Trophoblast cell (in vitro differentiated cells and primary cell): ENCODE data around the gene PRLH.

Experiments used
- DNase-seq, 2 donors: peaks; one replicate each; pipeline ENCODE4 v3.0.0-alpha.2; 2016
- H2AFZ ChIP-seq: 2 replicates; pipeline ENCODE4 v1.6.1; 2013; ENCODE audit warnings: low read length, moderate library complexity, mild to moderate bottlenecking; ENCODE audit not compliant: insufficient read depth, poor library complexity
- H2AK5ac ChIP-seq: 2 replicates; pipeline ENCODE4 v1.6.1; 2013; ENCODE audit warnings: mild to moderate bottlenecking, low read length
- H2BK120ac ChIP-seq: 2 replicates; pipeline ENCODE4 v1.6.1; 2013; ENCODE audit warnings: low read length, mild to moderate bottlenecking, moderate library complexity; ENCODE audit not compliant: insufficient read depth, poor library complexity
- H2BK12ac ChIP-seq: 2 replicates; pipeline ENCODE4 v1.6.1; 2013; ENCODE audit warnings: mild to moderate bottlenecking, low read length, moderate library complexity
- H2BK5ac ChIP-seq: 2 replicates; pipeline ENCODE4 v1.6.1; 2013; ENCODE audit warnings: low read length, low read depth, moderate library complexity, mild to moderate bottlenecking; ENCODE audit not compliant: poor library complexity
- H3K14ac ChIP-seq: 2 replicates; pipeline ENCODE4 v1.6.1; 2013; ENCODE audit warnings: mild to moderate bottlenecking, low read length
- H3K18ac ChIP-seq: 2 replicates; pipeline ENCODE4 v1.6.1; 2013; ENCODE audit warnings: mild to moderate bottlenecking, low read length
- H3K23ac ChIP-seq: 2 replicates; pipeline ENCODE4 v1.6.1; 2013; ENCODE audit warnings: low read length
- H3K27ac ChIP-seq: 2 replicates; pipeline ENCODE4 v1.5.1; 2013; ENCODE audit warnings: low read depth, mild to moderate bottlenecking, inconsistent platforms, low read length, moderate library complexity
- H3K27me3 ChIP-seq: 2 replicates; pipeline ENCODE4 v1.6.1; 2013; ENCODE audit warnings: inconsistent platforms, mild to moderate bottlenecking, low read length, moderate library complexity; ENCODE audit not compliant: insufficient read depth
- H3K36me3 ChIP-seq, 2 experiments: 1 replicate in 1 of 2; 2 replicates in 1 of 2; pipeline ENCODE4 v1.6.1; 2013; ENCODE audit warnings: low read length in 2 of 2, mild to moderate bottlenecking in 2 of 2, moderate library complexity in 1 of 2; ENCODE audit not compliant: insufficient read depth in 2 of 2, control insufficient read depth in 1 of 2
- H3K4ac ChIP-seq: 2 replicates; pipeline ENCODE4 v1.6.1; 2013; ENCODE audit warnings: low read depth, mild to moderate bottlenecking, low read length, moderate library complexity
- H3K4me1 ChIP-seq, 2 experiments: 1 replicate in 1 of 2; 2 replicates in 1 of 2; pipeline ENCODE4 v1.6.1; 2013; ENCODE audit warnings: low read length in 2 of 2, mild to moderate bottlenecking in 2 of 2, moderate library complexity in 1 of 2; ENCODE audit not compliant: insufficient read depth in 2 of 2, control insufficient read depth in 1 of 2
- H3K4me2 ChIP-seq: 2 replicates; pipeline ENCODE4 v1.6.1; 2013; ENCODE audit warnings: inconsistent platforms, mild to moderate bottlenecking, low read length, moderate library complexity
- H3K4me3 ChIP-seq: 2 replicates; pipeline ENCODE4 v1.5.1; 2013; ENCODE audit warnings: mild to moderate bottlenecking, low read depth, low read length, inconsistent platforms
- H3K79me1 ChIP-seq: one replicate; pipeline ENCODE4 v1.6.1; 2013; ENCODE audit warnings: low read length
- H3K79me2 ChIP-seq: 2 replicates; pipeline ENCODE4 v1.6.1; 2013; ENCODE audit warnings: low read length, mild to moderate bottlenecking; ENCODE audit not compliant: control insufficient read depth, insufficient read depth, poor library complexity
- H3K9ac ChIP-seq: 2 replicates; pipeline ENCODE4 v1.6.1; 2013; ENCODE audit warnings: mild to moderate bottlenecking, low read length
- H3K9me3 ChIP-seq: 2 replicates; pipeline ENCODE4 v1.6.1; 2013; ENCODE audit warnings: low read depth, mild to moderate bottlenecking, control low read depth, inconsistent platforms, low read length; ENCODE audit not compliant: insufficient read depth
- H4K12ac ChIP-seq: 2 replicates; pipeline ENCODE4 v1.6.1; 2013; ENCODE audit warnings: low read depth, mild to moderate bottlenecking, low read length, moderate library complexity
- H4K8ac ChIP-seq: 2 replicates; pipeline ENCODE4 v1.6.1; 2013; ENCODE audit warnings: low read depth, mild to moderate bottlenecking, low read length, moderate library complexity
- H4K91ac ChIP-seq: one replicate; pipeline ENCODE4 v1.6.1; 2013; ENCODE audit warnings: low read depth, mild to moderate bottlenecking, low read length, moderate library complexity
- WGBS: extraction: QIAGEN DNeasy Blood & Tissue Kit; methylation state at CpG from one replicate; pipeline ENCODE4 v1.1.7; 2013; ENCODE audit warnings: missing lambda C conversion rate; ENCODE audit not compliant: insufficient read length, insufficient coverage; ENCODE audit errors: extremely low coverage; 5-methylcytosine and 5-hydroxymethylcytosine counted together

The PRLH gene

GRCh38 chr2:237546040-237546875, 20.1 kb upstream of the PRLH start:
- Histone ChIP-seq H3K9ac (no peak overlapping the region), H2BK120ac (no peak overlapping the region), H4K91ac (peak overlapping the region; percentile 42), H4K12ac (no peak overlapping the region), H2BK5ac (no peak overlapping the region), H3K4me2 (no peak overlapping the region), H3K14ac (no peak overlapping the region), H3K27ac (peak overlapping the region; percentile 16), H2BK12ac (no peak overlapping the region), H3K9me3 (peaks cover 2% of the 10 kb centered on the region), H2AFZ (no peak overlapping the region), H3K27me3 (no peaks in the 10 kb centered on the region), H4K8ac (no peak overlapping the region), H3K4me3 (no peak overlapping the region), H3K18ac (no peak overlapping the region), H3K79me1 (no peaks in the 10 kb centered on the region), H3K79me2 (no peaks in the 10 kb centered on the region), H2AK5ac (no peak overlapping the region), H3K23ac (no peak overlapping the region), H3K4me1 (peaks cover 4 to 8% of the 10 kb centered on the region in 2 experiments), H3K36me3 (no peaks in the 10 kb centered on the region), H3K4ac (no peak overlapping the region)
- peak; percentile 56 to 65 for DNase-seq
- no CpG with 5 or more reads among the region's 8 CpGs for WGBS

- Histone ChIP-seq H3K9ac (no peak overlapping the region), H2BK120ac (no peak overlapping the region), H4K91ac (peak overlapping the region; percentile 42), H3K4me3 (no peak overlapping the region), H3K14ac (no peak overlapping the region), H3K4ac (no peak overlapping the region), H3K9me3 (peaks cover 2% of the 10 kb centered on the region), H3K27ac (no peak overlapping the region), H4K12ac (no peak overlapping the region), H3K4me2 (no peak overlapping the region), H2BK12ac (peak overlapping the region; percentile 12), H3K4me1 (peaks cover 4 to 8% of the 10 kb centered on the region in 2 experiments), H3K36me3 (no peaks in the 10 kb centered on the region), H3K79me2 (no peaks in the 10 kb centered on the region), H2AFZ (no peak overlapping the region), H2BK5ac (no peak overlapping the region), H3K23ac (no peak overlapping the region), H3K18ac (no peak overlapping the region), H2AK5ac (no peak overlapping the region), H4K8ac (no peak overlapping the region), H3K79me1 (no peaks in the 10 kb centered on the region), H3K27me3 (no peaks in the 10 kb centered on the region)
- no peak for DNase-seq
- WGBS: no CpG with 5 or more reads among the region's 13 CpGs
These were observed 19.4 kb upstream of the PRLH start for GRCh38 chr2:237546876-237547395.

DNA sequence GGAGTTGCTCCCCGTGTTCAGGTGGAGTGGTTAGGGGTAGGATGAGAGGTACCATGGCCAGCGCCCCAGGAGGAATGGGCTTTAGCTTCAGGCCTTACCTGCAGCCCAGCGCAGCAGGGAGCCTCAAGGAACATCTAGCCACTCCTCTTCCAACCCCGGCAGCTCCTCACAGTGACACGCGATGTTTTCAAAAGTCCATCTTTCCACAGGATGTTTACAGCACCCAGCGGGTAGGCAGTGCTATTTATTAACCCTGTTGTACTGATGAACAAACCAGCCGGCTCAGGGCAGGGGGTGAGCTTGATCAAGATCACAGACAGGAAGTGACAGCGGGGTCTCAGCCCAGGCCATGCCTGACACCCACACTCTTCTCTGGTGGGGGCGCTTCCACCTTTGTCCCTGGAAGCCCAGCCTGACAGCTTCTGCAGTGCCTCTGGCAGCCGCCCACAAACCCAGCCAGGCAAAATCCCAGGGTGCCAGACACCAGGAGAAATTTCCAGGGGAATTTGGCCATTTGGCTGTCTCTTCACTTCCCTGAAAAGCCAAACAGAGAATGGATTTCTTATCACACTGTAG, 18.4 kb upstream of the PRLH start:
- no peak overlapping the region for H3K4me2 ChIP-seq
- H3K23ac ChIP-seq: no peak overlapping the region
- no peak overlapping the region for H4K12ac ChIP-seq
- no CpG with 5 or more reads among the region's 11 CpGs for WGBS
- H3K4ac ChIP-seq: no peak overlapping the region
- H2AFZ ChIP-seq: no peak overlapping the region
- H3K4me3 ChIP-seq: no peak overlapping the region
- no peaks in the 10 kb centered on the region for H3K79me1 ChIP-seq
- no peaks in the 10 kb centered on the region for H3K79me2 ChIP-seq
- H2BK120ac ChIP-seq: no peak overlapping the region
- no peak overlapping the region for H3K14ac ChIP-seq
- no peak overlapping the region for H4K91ac ChIP-seq
- no peak overlapping the region for H4K8ac ChIP-seq
- no peak overlapping the region for H2AK5ac ChIP-seq
- no peak overlapping the region for H3K9ac ChIP-seq
- no peak overlapping the region for H2BK5ac ChIP-seq
- H3K27ac ChIP-seq: no peak overlapping the region
- H3K27me3 ChIP-seq: no peaks in the 10 kb centered on the region
- no peak overlapping the region for H2BK12ac ChIP-seq
- peaks cover 4 to 8% of the 10 kb centered on the region in 2 experiments for H3K4me1 ChIP-seq
- no peak overlapping the region for H3K18ac ChIP-seq
- no peak for DNase-seq
- H3K9me3 ChIP-seq: peaks cover 3% of the 10 kb centered on the region
- no peaks in the 10 kb centered on the region for H3K36me3 ChIP-seq

GRCh38 chr2:237549216-237549615, 17.2 kb upstream of the PRLH start:
- Histone ChIP-seq H3K18ac (no peak overlapping the region), H3K4me1 (peaks cover 4 to 8% of the 10 kb centered on the region in 2 experiments)
- WGBS: no CpG with 5 or more reads among the region's 8 CpGs

More at GRCh38 chr2:237549216-237549615, 17.2 kb upstream of the PRLH start:
- Histone ChIP-seq H3K4me2 (no peak overlapping the region), H2AK5ac (no peak overlapping the region), H3K79me2 (no peaks in the 10 kb centered on the region), H2BK12ac (no peak overlapping the region), H3K4me3 (no peak overlapping the region), H4K8ac (no peak overlapping the region), H3K79me1 (no peaks in the 10 kb centered on the region), H3K36me3 (peaks cover 0 to 2% of the 10 kb centered on the region in 2 experiments), H3K27me3 (no peaks in the 10 kb centered on the region), H3K14ac (no peak overlapping the region), H3K4ac (no peak overlapping the region), H3K9me3 (peaks cover 12% of the 10 kb centered on the region), H4K12ac (no peak overlapping the region), H2BK5ac (no peak overlapping the region), H4K91ac (no peak overlapping the region), H2AFZ (no peak overlapping the region), H3K9ac (no peak overlapping the region), H2BK120ac (no peak overlapping the region), H3K23ac (no peak overlapping the region), H3K27ac (no peak overlapping the region)
- DNase-seq: no peak
